ENCODE data around the gene MXD4.

MXD4 gene

GRCh38 chr4:2262145-2262943 is 435 bp upstream of the MXD4 start:
- CTCF ChIA-PET, result interaction anchor here (0.6 to 1.3 kb wide), 7 partner anchors 18 to 226 kb away, joined by 3 to 5 read pairs (median 3); no protein-coding TSS in a partner anchor
- WGBS (ENCODE audit: insufficient coverage), result under 1% methylated on average over 83 of the region's 98 CpGs
- peak overlapping the region; percentile 57 to 84 (median 75) for H3K4me3 ChIP-seq (ENCODE audit: control insufficient read depth in 1 of 7, extremely low read depth in 1 of 7, insufficient read depth in 4 of 7, low read depth in 2 of 7, low read length in 6 of 7)
- no peaks in the 10 kb centered on the region for H3K27me3 ChIP-seq (replicated peaks in 2 of 5; ENCODE audit: control insufficient read depth in 4 of 5, insufficient read depth in 5 of 5, low read length in 4 of 5)
- H3K4me1 ChIP-seq (ENCODE audit: control extremely low read depth in 1 of 4, control insufficient read depth in 4 of 4, insufficient read depth in 4 of 4, low read length in 3 of 4), result peaks cover 0 to 31% (median 20%) of the 10 kb centered on the region in 4 experiments
- POLR2A ChIA-PET, result interaction anchor here (0.6 to 1.9 kb wide), 15 partner anchors 13 to 153 kb away, joined by 3 to 9 read pairs (median 4); partner anchors contain the start of genes HAUS3 and POLN
- H3K9me3 ChIP-seq (ENCODE audit: control extremely low read depth in 1 of 5, control insufficient read depth in 4 of 5, insufficient read depth in 2 of 5, low read depth in 1 of 5, low read length in 4 of 5), result no peaks in the 10 kb centered on the region
- DNase-seq, result peak; percentile 99 to 100 (median 100)
- H3K36me3 ChIP-seq (ENCODE audit: control insufficient read depth in 4 of 4, insufficient read depth in 4 of 4, low read length in 3 of 4), result peaks cover 0 to 22% (median 8%) of the 10 kb centered on the region in 4 experiments
- H3K27ac ChIP-seq (ENCODE audit: insufficient read depth in 1 of 2, low read depth in 1 of 2, low read length in 2 of 2, poor library complexity in 1 of 2, severe bottlenecking in 2 of 2), result peak overlapping the region; percentile 82 to 88

GRCh38 chr4:2261110-2261852 is 628 bp downstream of the MXD4 start:
- H3K4me1 ChIP-seq (ENCODE audit: control extremely low read depth in 1 of 4, control insufficient read depth in 4 of 4, insufficient read depth in 4 of 4, low read length in 3 of 4), result peaks cover 0 to 33% (median 20%) of the 10 kb centered on the region in 4 experiments
- POLR2A ChIA-PET, result interaction anchor here (1.9 kb wide), 1 partner anchor 14 kb away, joined by 9 read pairs; no protein-coding TSS in a partner anchor

GRCh38 chr4:2260344-2261109 is 1.4 kb downstream of the MXD4 start:
- POLR2A ChIA-PET, result interaction anchor here (1.2 to 1.3 kb wide), 2 partner anchors 13 to 22 kb away, joined by 3 to 4 read pairs; no protein-coding TSS in a partner anchor
- H3K9me3 ChIP-seq (ENCODE audit: control extremely low read depth in 1 of 5, control insufficient read depth in 4 of 5, insufficient read depth in 2 of 5, low read depth in 1 of 5, low read length in 4 of 5), result no peaks in the 10 kb centered on the region
- peaks cover 0 to 33% (median 20%) of the 10 kb centered on the region in 4 experiments for H3K4me1 ChIP-seq (ENCODE audit: control extremely low read depth in 1 of 4, control insufficient read depth in 4 of 4, insufficient read depth in 4 of 4, low read length in 3 of 4)
- peak overlapping the region; percentile 57 to 89 (median 80) for H3K4me3 ChIP-seq (ENCODE audit: control insufficient read depth in 1 of 7, extremely low read depth in 1 of 7, insufficient read depth in 4 of 7, low read depth in 2 of 7, low read length in 6 of 7)
- H3K36me3 ChIP-seq (ENCODE audit: control insufficient read depth in 4 of 4, insufficient read depth in 4 of 4, low read length in 3 of 4), result peaks cover 0 to 41% (median 10%) of the 10 kb centered on the region in 4 experiments
- CTCF ChIA-PET, result interaction anchor here (0.7 to 2.1 kb wide), 4 partner anchors 11 to 106 kb away, joined by 3 to 4 read pairs (median 4); no protein-coding TSS in a partner anchor
- H3K27ac ChIP-seq (ENCODE audit: insufficient read depth in 1 of 2, low read depth in 1 of 2, low read length in 2 of 2, poor library complexity in 1 of 2, severe bottlenecking in 2 of 2), result peak overlapping the region in 1 of 2 experiments; percentile 68
- no peak for DNase-seq
- WGBS (ENCODE audit: insufficient coverage), result 69% methylated on average over 22 of the region's 23 CpGs
- H3K27me3 ChIP-seq (replicated peaks in 2 of 5; ENCODE audit: control insufficient read depth in 4 of 5, insufficient read depth in 5 of 5, low read length in 4 of 5), result no peaks in the 10 kb centered on the region

More at GRCh38 chr4:2261110-2261852, 628 bp downstream of the MXD4 start:
- peak; percentile 15 to 63 (median 56) for DNase-seq
- H3K36me3 ChIP-seq (ENCODE audit: control insufficient read depth in 4 of 4, insufficient read depth in 4 of 4, low read length in 3 of 4), result peaks cover 0 to 33% (median 10%) of the 10 kb centered on the region in 4 experiments
- H3K9me3 ChIP-seq (ENCODE audit: control extremely low read depth in 1 of 5, control insufficient read depth in 4 of 5, insufficient read depth in 2 of 5, low read depth in 1 of 5, low read length in 4 of 5), result no peaks in the 10 kb centered on the region
- WGBS (ENCODE audit: insufficient coverage), result under 1% methylated on average over 81 of the region's 91 CpGs
- H3K4me3 ChIP-seq (ENCODE audit: control insufficient read depth in 1 of 7, extremely low read depth in 1 of 7, insufficient read depth in 4 of 7, low read depth in 2 of 7, low read length in 6 of 7), result peak overlapping the region; percentile 57 to 89 (median 80)
- H3K27me3 ChIP-seq (replicated peaks in 2 of 5; ENCODE audit: control insufficient read depth in 4 of 5, insufficient read depth in 5 of 5, low read length in 4 of 5), result no peaks in the 10 kb centered on the region
- CTCF ChIA-PET, result interaction anchor here (0.9 to 1.6 kb wide), 4 partner anchors 13 to 105 kb away, joined by 3 to 5 read pairs (median 3); no protein-coding TSS in a partner anchor
- peak overlapping the region; percentile 68 to 72 for H3K27ac ChIP-seq (ENCODE audit: insufficient read depth in 1 of 2, low read depth in 1 of 2, low read length in 2 of 2, poor library complexity in 1 of 2, severe bottlenecking in 2 of 2)

GRCh38 chr4:2259541-2260343 is 2.2 kb downstream of the MXD4 start:
- peak overlapping the region in 4 of 7 experiments; percentile 4 to 89 (median 44) for H3K4me3 ChIP-seq (ENCODE audit: control insufficient read depth in 1 of 7, extremely low read depth in 1 of 7, insufficient read depth in 4 of 7, low read depth in 2 of 7, low read length in 6 of 7)
- 93% methylated on average over 9 of the region's 15 CpGs for WGBS (ENCODE audit: insufficient coverage)
- H3K4me1 ChIP-seq (ENCODE audit: control extremely low read depth in 1 of 4, control insufficient read depth in 4 of 4, insufficient read depth in 4 of 4, low read length in 3 of 4), result peaks cover 0 to 33% (median 20%) of the 10 kb centered on the region in 4 experiments
- ChIA-PET CTCF (interaction anchor here (0.7 to 2.1 kb wide), 3 partner anchors 10 to 13 kb away, joined by 3 to 4 read pairs (median 4); no protein-coding TSS in a partner anchor), POLR2A (interaction anchor here (1.1 to 1.3 kb wide), 3 partner anchors 9 to 22 kb away, joined by 3 to 4 read pairs (median 3); no protein-coding TSS in a partner anchor)
- H3K36me3 ChIP-seq (ENCODE audit: control insufficient read depth in 4 of 4, insufficient read depth in 4 of 4, low read length in 3 of 4), result peaks cover 2 to 48% (median 14%) of the 10 kb centered on the region in 4 experiments
- H3K27me3 ChIP-seq (replicated peaks in 2 of 5; ENCODE audit: control insufficient read depth in 4 of 5, insufficient read depth in 5 of 5, low read length in 4 of 5), result no peaks in the 10 kb centered on the region
- peak overlapping the region in 1 of 2 experiments; percentile 68 for H3K27ac ChIP-seq (ENCODE audit: insufficient read depth in 1 of 2, low read depth in 1 of 2, low read length in 2 of 2, poor library complexity in 1 of 2, severe bottlenecking in 2 of 2)
- no peak for DNase-seq
- no peaks in the 10 kb centered on the region for H3K9me3 ChIP-seq (ENCODE audit: control extremely low read depth in 1 of 5, control insufficient read depth in 4 of 5, insufficient read depth in 2 of 5, low read depth in 1 of 5, low read length in 4 of 5)

GRCh38 chr4:2259036-2259540 is 2.8 kb downstream of the MXD4 start:
- 94% methylated on average over 12 of the region's 13 CpGs for WGBS (ENCODE audit: insufficient coverage)

More at GRCh38 chr4:2259036-2259540, 2.8 kb downstream of the MXD4 start:
- Histone ChIP-seq H3K4me1 (ENCODE audit: control extremely low read depth in 1 of 4, control insufficient read depth in 4 of 4, insufficient read depth in 4 of 4, low read length in 3 of 4) (peaks cover 0 to 33% (median 20%) of the 10 kb centered on the region in 4 experiments), H3K36me3 (ENCODE audit: control insufficient read depth in 4 of 4, insufficient read depth in 4 of 4, low read length in 3 of 4) (peaks cover 4 to 54% (median 18%) of the 10 kb centered on the region in 4 experiments), H3K27me3 (replicated peaks in 2 of 5; ENCODE audit: control insufficient read depth in 4 of 5, insufficient read depth in 5 of 5, low read length in 4 of 5) (no peaks in the 10 kb centered on the region), H3K9me3 (ENCODE audit: control extremely low read depth in 1 of 5, control insufficient read depth in 4 of 5, insufficient read depth in 2 of 5, low read depth in 1 of 5, low read length in 4 of 5) (no peaks in the 10 kb centered on the region), H3K27ac (ENCODE audit: insufficient read depth in 1 of 2, low read depth in 1 of 2, low read length in 2 of 2, poor library complexity in 1 of 2, severe bottlenecking in 2 of 2) (no peak overlapping the region), H3K4me3 (ENCODE audit: control insufficient read depth in 1 of 7, extremely low read depth in 1 of 7, insufficient read depth in 4 of 7, low read depth in 2 of 7, low read length in 6 of 7) (no peak overlapping the region)
- POLR2A ChIA-PET, result interaction anchor here (1.1 to 1.3 kb wide), 2 partner anchors 10 to 11 kb away, joined by 3 to 4 read pairs; no protein-coding TSS in a partner anchor
- DNase-seq, result no peak
- CTCF ChIA-PET, result interaction anchor here (2.1 kb wide), 1 partner anchor 13 kb away, joined by 4 read pairs; no protein-coding TSS in a partner anchor

All from common myeloid progenitor, CD34-positive (primary cell).